EH (cell line): ENCODE data around the gene EEF2K.
"Not testable (repeated sequence)": the region's sequence is repeated elsewhere in the genome, so short reads cannot be mapped to it uniquely, and the experiment has no call there.

ENCODE experiments used
- DNase-seq: peaks from one replicate; pipeline ENCODE4 v3.0.0-alpha.2; 2015; ENCODE audit warnings: low read depth

EEF2K gene

GRCh38 chr16:22190081-22190775, 15.8 kb upstream of the EEF2K start:
- no peak for DNase-seq

- peak; percentile 100 for DNase-seq
Observed at GRCh38 chr16:22190776-22191531, 15.1 kb upstream of the EEF2K start.

GRCh38 chr16:22191532-22192260, 14.4 kb upstream of the EEF2K start:
- DNase-seq = peak; percentile 20

- peak; percentile 89 for DNase-seq
Observed at GRCh38 chr16:22192261-22193062, 13.6 kb upstream of the EEF2K start.

- DNase-seq = no peak
Observed at GRCh38 chr16:22193063-22193411, 13.0 kb upstream of the EEF2K start.

GRCh38 chr16:22194707-22195444, 11.2 kb upstream of the EEF2K start:
- DNase-seq = no peak

- no peak for DNase-seq
Observed at GRCh38 chr16:22195445-22195694, 10.7 kb upstream of the EEF2K start.

- DNase-seq = peak; percentile 92
Observed at GRCh38 chr16:22195695-22196558, 10.2 kb upstream of the EEF2K start.

GRCh38 chr16:22196559-22197168, 9.4 kb upstream of the EEF2K start:
- DNase-seq = not testable (repeated sequence)

- peak; percentile 32 for DNase-seq
Observed at GRCh38 chr16:22198547-22199293, 7.4 kb upstream of the EEF2K start.

- no peak for DNase-seq
Observed at GRCh38 chr16:22202261-22202637, 3.8 kb upstream of the EEF2K start.

- DNase-seq = no peak
Observed at GRCh38 chr16:22203091-22203490, 3.0 kb upstream of the EEF2K start.

- DNase-seq = no peak
Observed at GRCh38 chr16:22204091-22204655, 1.9 kb upstream of the EEF2K start.

GRCh38 chr16:22205577-22206012, 483 bp upstream of the EEF2K start:
- no peak for DNase-seq

GRCh38 chr16:22206842-22207714, 1.0 kb downstream of the EEF2K start:
- DNase-seq = peak; percentile 67

- DNase-seq = no peak
Observed at GRCh38 chr16:22207715-22208360, 1.8 kb downstream of the EEF2K start.

- DNase-seq = no peak
Observed at GRCh38 chr16:22210285-22210684, 4.2 kb downstream of the EEF2K start.

GRCh38 chr16:22210854-22211253, 4.8 kb downstream of the EEF2K start:
- DNase-seq = no peak
